GM12801 (cell line): Measurements from ENCODE around the gene CERS1.

ENCODE experiments used
- CTCF ChIP-seq: IDR thresholded peaks from one replicate; pipeline ENCODE4 v1.5.1; 2011; ENCODE audit warnings: control low read depth; ENCODE audit not compliant: insufficient read length; ENCODE audit errors: extremely low read depth

The CERS1 gene

GRCh38 chr19:18869781-18870530, 26.0 kb downstream of the CERS1 start:
- TF ChIP-seq CTCF, result no peak

GRCh38 chr19:18869023-18869618, 26.8 kb downstream of the CERS1 start:
- TF ChIP-seq CTCF, result no peak

DNA sequence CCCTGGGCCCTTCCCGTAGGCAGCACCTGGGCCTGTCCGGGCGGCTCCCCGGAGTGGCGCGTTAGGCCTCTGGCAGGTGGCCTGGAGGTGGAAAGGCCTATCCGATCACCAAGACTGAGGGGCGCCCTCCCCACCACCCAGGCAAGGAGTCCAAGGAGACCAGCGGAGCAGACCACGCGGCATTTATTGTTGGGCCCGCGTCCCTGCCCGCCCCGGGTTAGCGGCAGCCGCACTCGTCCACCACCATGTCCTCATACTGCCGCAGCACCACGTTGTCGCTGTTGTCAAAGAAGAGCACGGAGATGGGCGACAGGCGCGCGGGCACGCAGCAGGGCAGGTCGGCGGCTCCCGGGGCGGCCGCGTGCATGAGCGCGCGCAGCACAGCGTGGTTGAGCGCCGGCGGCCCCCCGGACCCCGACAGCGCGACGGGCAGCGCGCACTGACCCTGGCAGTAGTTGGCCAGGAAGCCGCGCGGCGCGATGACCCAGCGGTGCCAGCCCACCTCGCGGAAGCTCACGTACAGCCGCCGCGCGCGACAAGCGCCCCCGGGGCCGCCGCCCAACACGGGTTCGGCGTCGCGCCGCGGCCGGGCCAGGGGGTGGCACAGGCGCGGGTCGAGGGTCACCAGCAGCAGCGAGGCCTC, 27.5 kb downstream of the CERS1 start:
- no peak for TF ChIP-seq CTCF

DNA sequence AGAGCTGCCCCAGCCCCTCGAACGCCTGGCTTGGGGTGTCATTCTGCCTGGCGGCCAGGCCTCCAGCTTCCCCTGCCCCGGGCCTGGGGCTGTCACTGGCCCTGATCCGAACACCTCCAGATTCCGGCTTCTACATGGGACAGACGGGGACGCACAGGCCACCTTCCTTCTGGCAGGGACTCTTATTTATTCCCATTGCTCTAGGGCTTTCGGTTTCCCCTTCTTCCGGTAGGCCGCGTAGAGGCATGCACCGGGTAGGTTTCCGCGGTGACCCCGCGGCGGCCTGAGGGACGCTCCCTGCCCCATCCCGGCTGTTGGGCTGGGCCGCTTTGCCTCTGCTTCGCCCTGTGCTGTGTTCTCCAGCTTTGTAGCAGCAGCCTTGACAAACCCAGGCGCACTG, 28.2 kb downstream of the CERS1 start:
- TF ChIP-seq CTCF, result no peak

DNA sequence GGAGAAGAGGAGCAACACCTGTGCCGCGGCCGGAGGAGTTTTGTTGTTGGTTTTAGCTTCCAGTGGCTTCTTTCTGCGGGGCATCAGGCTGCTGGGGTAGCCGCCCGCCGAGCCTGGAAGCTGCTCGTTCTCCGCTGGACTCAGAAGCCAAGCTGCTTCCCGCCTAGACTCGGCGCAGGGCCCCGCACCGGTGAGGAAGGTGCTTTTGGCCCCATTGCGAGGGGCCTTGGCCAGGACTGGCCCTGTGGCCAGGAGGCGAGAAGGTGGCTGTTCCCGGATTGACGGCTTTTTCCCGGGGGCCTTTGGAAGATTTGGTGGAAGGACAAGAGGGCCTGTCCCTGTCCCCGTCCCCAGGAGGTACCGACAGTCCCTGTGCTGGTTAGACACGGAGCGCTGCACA, 28.8 kb downstream of the CERS1 start:
- no peak for TF ChIP-seq CTCF

DNA sequence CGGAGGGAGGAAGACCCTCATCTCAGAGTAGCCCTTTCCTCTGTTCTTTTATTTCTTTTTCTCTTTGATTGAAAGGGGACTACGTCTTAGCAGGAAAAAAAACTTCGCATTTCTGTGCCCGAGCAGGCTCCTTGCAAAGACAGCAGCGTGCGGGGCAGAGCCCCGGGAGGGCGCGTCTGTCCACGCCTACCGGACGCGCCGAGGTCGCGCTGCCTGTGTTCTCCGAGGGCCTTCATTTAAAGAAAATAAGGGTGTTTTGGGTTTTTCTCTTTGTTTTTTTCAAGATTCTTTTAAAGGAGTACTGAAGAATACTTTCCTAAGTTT, 29.2 kb downstream of the CERS1 start:
- TF ChIP-seq CTCF, result no peak

- no peak for TF ChIP-seq CTCF
These were observed 29.8 kb downstream of the CERS1 start for GRCh38 chr19:18865973-18866799.
